Body of pancreas (tissue), 4 donors: ENCODE results near the gene NRF1.
A peak's percentile ranks its signal among the peaks of the same experiment; 100 is the strongest.

ENCODE experiments used
- POLR2A ChIP-seq, 3 donors: fragments of 450-650 bp; IDR thresholded peaks; one replicate each; pipeline ENCODE4 v1.6.1; 2016; ENCODE audit warnings: antibody characterized with exemption in 3 of 3, mild to moderate bottlenecking in 2 of 3
- TF ChIP-seq, protein P1 (sequence below), 7 experiments: fragments of 450-650 bp in 4 of 7; fragments of 200-600 bp in 3 of 7; sonication (generic) in 3 of 7; IDR thresholded peaks; one replicate each; pipeline ENCODE4 v1.5.1; 2016 to 2019; ENCODE audit warnings: antibody characterized with exemption in 7 of 7

- TF ChIP-seq, protein P1, sequence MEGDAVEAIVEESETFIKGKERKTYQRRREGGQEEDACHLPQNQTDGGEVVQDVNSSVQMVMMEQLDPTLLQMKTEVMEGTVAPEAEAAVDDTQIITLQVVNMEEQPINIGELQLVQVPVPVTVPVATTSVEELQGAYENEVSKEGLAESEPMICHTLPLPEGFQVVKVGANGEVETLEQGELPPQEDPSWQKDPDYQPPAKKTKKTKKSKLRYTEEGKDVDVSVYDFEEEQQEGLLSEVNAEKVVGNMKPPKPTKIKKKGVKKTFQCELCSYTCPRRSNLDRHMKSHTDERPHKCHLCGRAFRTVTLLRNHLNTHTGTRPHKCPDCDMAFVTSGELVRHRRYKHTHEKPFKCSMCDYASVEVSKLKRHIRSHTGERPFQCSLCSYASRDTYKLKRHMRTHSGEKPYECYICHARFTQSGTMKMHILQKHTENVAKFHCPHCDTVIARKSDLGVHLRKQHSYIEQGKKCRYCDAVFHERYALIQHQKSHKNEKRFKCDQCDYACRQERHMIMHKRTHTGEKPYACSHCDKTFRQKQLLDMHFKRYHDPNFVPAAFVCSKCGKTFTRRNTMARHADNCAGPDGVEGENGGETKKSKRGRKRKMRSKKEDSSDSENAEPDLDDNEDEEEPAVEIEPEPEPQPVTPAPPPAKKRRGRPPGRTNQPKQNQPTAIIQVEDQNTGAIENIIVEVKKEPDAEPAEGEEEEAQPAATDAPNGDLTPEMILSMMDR (IDR thresholded peaks at IDR 0.05): peak; percentile 19 to 50 (median 41)
- TF ChIP-seq POLR2A (IDR thresholded peaks at IDR 0.05): no peak
Measured at GRCh38 chr7:129644634-129645230, 33.2 kb downstream of the NRF1 start.
